K562 (cell line): Measurements from ENCODE around the gene NEDD9. TPM values are rescaled to one million over a fixed set of nuclear protein-coding genes. Genes with fewer than 3 reads are reported as not detected.

ENCODE experiments used
- ATAC-seq: fragments of 200-7000 bp; cut with Tn5 transposase; 3 replicates; pipeline ENCODE4 v1.9.1; 2020; ENCODE audit warnings: moderate library complexity
- BruUV-seq: library from RNA; stranded (reverse); fragments of 400-500 nt; replicated peaks from 2 replicates; lab custom pipeline; 2021; lab: Mats Ljungman, UMichigan
- CTCF ChIA-PET: fragments of 300-600 bp; formaldehyde crosslinking; extraction: SDS; loops from one replicate; lab custom pipeline; 2021; ENCODE audit warnings: low intra/inter-chr PET ratio; lab: Yijun Ruan, JAX
- POLR2A ChIA-PET: fragments of 300-600, 350-650 bp; sonication (Branson Sonifier 250); formaldehyde crosslinking; extraction: SDS; loops from one replicate; lab custom pipeline; 2021; ENCODE audit warnings: antibody characterized with exemption, inconsistent platforms; lab: Yijun Ruan, JAX
- DNase-seq, 4 experiments: peaks; one replicate each; pipeline versions ENCODE4 v3.0.0 to v3.0.0-alpha.2; 2011 to 2018; ENCODE audit warnings: low spot score in 3 of 4, mixed read lengths in 3 of 4; ENCODE audit errors: extremely low read depth in 1 of 4
- FAIRE-seq: peaks from 2 replicates; lab custom pipeline; 2011; peaks lifted over from hg19 to GRCh38; lab: Jason Lieb, UNC
- H2AFZ ChIP-seq: 2 replicates; pipeline ENCODE4 v1.6.0; 2011; ENCODE audit warnings: low read depth, low read length, control low read depth, inconsistent platforms
- H3K27ac ChIP-seq: fragments of 200-600 bp; 3 replicates; pipeline ENCODE4 v1.8.0; 2011; ENCODE audit warnings: low read depth, mild to moderate bottlenecking, control low read depth, inconsistent platforms, low read length, moderate library complexity, mixed read lengths; ENCODE audit errors: extremely low read depth
- H3K27me3 ChIP-seq, 2 experiments: fragments of 300-600 bp in 1 of 2; 2 replicates in 1 of 2; 3 replicates in 1 of 2; pipeline versions ENCODE4 v1.6.0 to v1.8.0; 2011; ENCODE audit warnings: inconsistent platforms in 2 of 2, low read length in 2 of 2, mild to moderate bottlenecking in 1 of 2, mixed read lengths in 1 of 2, moderate library complexity in 1 of 2; ENCODE audit not compliant: control insufficient read depth in 2 of 2, insufficient read depth in 2 of 2
- H3K36me3 ChIP-seq: fragments of 300-600 bp; 3 replicates; pipeline ENCODE4 v1.8.0; 2011; ENCODE audit warnings: mild to moderate bottlenecking, low read length, inconsistent platforms; ENCODE audit not compliant: control insufficient read depth, insufficient read depth
- H3K4me1 ChIP-seq, 2 experiments: fragments of 200-600 bp in 1 of 2; replicated peaks in 1 of 2; 2 replicates in 1 of 2; 3 replicates in 1 of 2; pipeline versions ENCODE4 v1.5.1 to v1.8.0; 2011; ENCODE audit warnings: inconsistent platforms in 2 of 2, low read length in 2 of 2, mild to moderate bottlenecking in 1 of 2, mixed read lengths in 1 of 2, moderate library complexity in 1 of 2; ENCODE audit not compliant: control insufficient read depth in 2 of 2, insufficient read depth in 2 of 2
- H3K4me2 ChIP-seq: 2 replicates; pipeline ENCODE4 v1.6.1; 2011; ENCODE audit warnings: low read length, control low read depth, inconsistent platforms, mixed read lengths; ENCODE audit not compliant: insufficient read depth
- H3K4me3 ChIP-seq: fragments of 200-600 bp; sonication (generic), shearing (Covaris generic); 2 replicates; pipeline ENCODE4 v1.5.1; 2016; ENCODE audit warnings: control low read depth, inconsistent platforms
- H3K79me2 ChIP-seq: fragments of 200-600 bp; 3 replicates; pipeline ENCODE4 v1.8.0; 2011; ENCODE audit warnings: low read length, inconsistent platforms; ENCODE audit not compliant: control insufficient read depth, insufficient read depth
- H3K9ac ChIP-seq, 2 experiments: 2 replicates each; pipeline versions ENCODE4 v1.6.0 to v1.6.1; 2011; ENCODE audit warnings: low read depth in 2 of 2, low read length in 2 of 2, control low read depth in 1 of 2, inconsistent platforms in 1 of 2, mild to moderate bottlenecking in 1 of 2, mixed read lengths in 1 of 2; ENCODE audit not compliant: insufficient read depth in 1 of 2
- H3K9me1 ChIP-seq: one replicate; pipeline ENCODE4 v1.6.0; 2011; ENCODE audit warnings: inconsistent platforms, mild to moderate bottlenecking, low read length, moderate library complexity; ENCODE audit not compliant: control insufficient read depth, insufficient read depth
- H3K9me3 ChIP-seq: replicated peaks from 2 replicates; pipeline ENCODE4 v1.5.1; 2011; ENCODE audit warnings: low read depth, low read length, inconsistent platforms; ENCODE audit not compliant: control insufficient read depth, insufficient read depth
- H4K20me1 ChIP-seq: replicated peaks from 2 replicates; pipeline ENCODE4 v1.6.1; 2011; ENCODE audit warnings: low read length, inconsistent platforms, mixed read lengths; ENCODE audit not compliant: control insufficient read depth, insufficient read depth
- ATF6 ChIP-seq: sonication (generic); formaldehyde crosslinking; IDR thresholded peaks from 2 replicates; pipeline ENCODE4 v1.4.0; 2020; ENCODE audit warnings: mild to moderate bottlenecking, missing genetic modification reagents
- E2F1 ChIP-seq: sonication (generic); formaldehyde crosslinking; IDR thresholded peaks from 2 replicates; pipeline ENCODE4 v1.8.1; 2023; ENCODE audit warnings: mild to moderate bottlenecking, missing genetic modification reagents, moderate library complexity
- GATA2 ChIP-seq: sonication (generic); formaldehyde crosslinking; IDR thresholded peaks from 2 replicates; pipeline ENCODE4 v1.4.0; 2020; ENCODE audit warnings: mild to moderate bottlenecking, missing genetic modification reagents
- LARP7 ChIP-seq: fragments of 450-650 bp; IDR thresholded peaks from 2 replicates; pipeline ENCODE4 v1.6.1; 2016
- NR2C2 ChIP-seq, 2 experiments: fragments of 200-800 bp in 1 of 2; sonication (Bioruptor generic) in 1 of 2; sonication (generic) in 1 of 2; formaldehyde crosslinking in 1 of 2; IDR thresholded peaks; 2 replicates each; pipeline versions ENCODE4 v1.6.1 to v1.8.0; 2016 to 2022; ENCODE audit warnings: mild to moderate bottlenecking in 1 of 2, missing compliant biosample characterization in 1 of 2, missing genetic modification characterization in 1 of 2, missing genetic modification reagents in 1 of 2
- SRF ChIP-seq, 2 experiments: fragments of 250-450, 450-650 bp in 1 of 2; sonication (Bioruptor Pico) in 1 of 2; sonication (generic) in 1 of 2; formaldehyde crosslinking; IDR thresholded peaks; 2 replicates each; pipeline versions ENCODE4 v1.5.0 to v1.5.1; 2020 to 2022; ENCODE audit warnings: mild to moderate bottlenecking in 1 of 2, missing genetic modification reagents in 1 of 2
- ZBTB26 ChIP-seq: fragments of 450-650 bp; formaldehyde crosslinking; IDR thresholded peaks from 2 replicates; pipeline ENCODE4 v1.4.0; 2022; ENCODE audit warnings: missing genetic modification characterization
- ZNF277 ChIP-seq: fragments of 250-450 bp; sonication (Bioruptor Pico); IDR thresholded peaks from 2 replicates; pipeline ENCODE4 v1.8.0; 2022; ENCODE audit warnings: inconsistent platforms, mild to moderate bottlenecking, moderate library complexity, borderline replicate concordance
- WGBS: fragments of 100-300 bp; shearing (Covaris generic); methylation state at CpG from one replicate; pipeline ENCODE4 v1.1.6; 2016; ENCODE audit warnings: low coverage, mixed read lengths; ENCODE audit not compliant: insufficient coverage; ENCODE audit errors: missing lambda C conversion rate; 5-methylcytosine and 5-hydroxymethylcytosine counted together
- in situ Hi-C: fragments of 300-500 bp; cut with MboI; formaldehyde crosslinking; loops from 4 replicates; pipeline ENCODE4 v1.15.0; 2018; ENCODE audit warnings: inconsistent platforms, mixed read lengths
- intact Hi-C: fragments of 100-400 bp; cut with micrococcal nuclease; formaldehyde crosslinking; loops from 2 replicates; pipeline ENCODE4 v1.14.2; 2022
- polyA plus RNA-seq, 8 experiments: library from polyadenylated mRNA; depleted of rRNA in 4 of 8; stranded (reverse) in 5 of 8; unstranded in 3 of 8; fragments of >200 nt; fragmentation: Nextera tagmentation in 2 of 8; fragmentation: Illumina TruSeq in 1 of 8; extraction: Ambion mirVana in 2 of 8; extraction: Trizol in 1 of 8; gene quantifications; 2 replicates each; pipeline versions ENCODE4 v1.2.1 to v1.2.3, GENCODE V29; 2011 to 2014; ENCODE audit warnings: inconsistent platforms in 1 of 8, missing spikeins in 1 of 8
- total RNA-seq, 7 experiments: library from RNA; depleted of rRNA in 6 of 7; stranded (reverse); fragments of >200 nt in 6 of 7; fragmentation: Illumina TruSeq in 2 of 7; extraction: Trizol in 2 of 7; gene quantifications; 2 replicates each; pipeline versions ENCODE4 v1.2.1 to v1.2.3, GENCODE V29; 2011 to 2021; ENCODE audit warnings: low replicate concordance in 1 of 7

Gene NEDD9
- total and polyA plus RNA-seq, 9 of the 15 experiments (the other 6 are each of a cell fraction or from before 2014, with no cell fraction given): 0.04 to 0.18 (median 0.15) TPM; not detected in 6

GRCh38 chr6:11245381-11246256, 13.2 kb upstream of the NEDD9 start (continued):
- TF ChIP-seq E2F1 (CRISPR knock-in tag) (no peak), NR2C2 (CRISPR knock-in tag; IDR thresholded peaks at IDR 0.05) (no peak), NR2C2 (tag; IDR thresholded peaks at IDR 0.05) (no peak), SRF (CRISPR knock-in tag; IDR thresholded peaks at IDR 0.05) (no peak), LARP7 (no peak), GATA2 (CRISPR knock-in tag) (no peak)

- peaks cover 9 to 33% of the 10 kb centered on the region in 2 experiments; a peak in 3 of 5 replicates for H3K27me3 ChIP-seq
- H3K4me2 ChIP-seq: no peak overlapping the region
- FAIRE-seq (no peak), ATAC-seq (no peak), DNase-seq (no peak)
- H4K20me1 ChIP-seq: no peaks in the 10 kb centered on the region
- H3K9me3 ChIP-seq: no peaks in the 10 kb centered on the region
- BruUV-seq: no TSS peak
- POLR2A ChIA-PET: no interaction called here
- CTCF ChIA-PET: interaction anchor here (0.8 kb wide), 1 partner anchor 249 kb away, joined by 3 read pairs; no protein-coding TSS in a partner anchor
- no peak overlapping the region for H3K9ac ChIP-seq
- H3K79me2 ChIP-seq: no peaks in the 10 kb centered on the region
- H3K4me3 ChIP-seq: no peak overlapping the region
- H3K4me1 ChIP-seq: no peaks in the 10 kb centered on the region
- intact Hi-C loops: loop anchor here (5.0 kb wide), 1 partner anchor 333 kb away; no protein-coding TSS in a partner anchor
- no peaks in the 10 kb centered on the region for H3K9me1 ChIP-seq
- 0% methylated on average over 2 of the region's 2 CpGs for WGBS
- H2AFZ ChIP-seq: no peak overlapping the region
- in situ Hi-C loops: no loop called here
- no peak overlapping the region for H3K27ac ChIP-seq
- H3K36me3 ChIP-seq: no peaks in the 10 kb centered on the region
- TF ChIP-seq ZNF277 (CRISPR knock-in tag) (no peak), ZBTB26 (CRISPR knock-in tag) (no peak), ATF6 (CRISPR knock-in tag) (no peak)
These were observed 12.1 kb upstream of the NEDD9 start for GRCh38 chr6:11244387-11245126.
